ENCODE data around the gene MRFAP1L1. TPM values are rescaled to one million over a fixed set of nuclear protein-coding genes. Genes with fewer than 3 reads are reported as not detected.
A peak's percentile ranks its signal among the peaks of the same experiment; 100 is the strongest.
"Not testable (repeated sequence)": the region's sequence is repeated elsewhere in the genome, so short reads cannot be mapped to it uniquely, and the experiment has no call there.

The MRFAP1L1 gene
- total RNA-seq = 66.9 to 68.8 TPM (median 67.9 TPM) in 3 replicates

DNA sequence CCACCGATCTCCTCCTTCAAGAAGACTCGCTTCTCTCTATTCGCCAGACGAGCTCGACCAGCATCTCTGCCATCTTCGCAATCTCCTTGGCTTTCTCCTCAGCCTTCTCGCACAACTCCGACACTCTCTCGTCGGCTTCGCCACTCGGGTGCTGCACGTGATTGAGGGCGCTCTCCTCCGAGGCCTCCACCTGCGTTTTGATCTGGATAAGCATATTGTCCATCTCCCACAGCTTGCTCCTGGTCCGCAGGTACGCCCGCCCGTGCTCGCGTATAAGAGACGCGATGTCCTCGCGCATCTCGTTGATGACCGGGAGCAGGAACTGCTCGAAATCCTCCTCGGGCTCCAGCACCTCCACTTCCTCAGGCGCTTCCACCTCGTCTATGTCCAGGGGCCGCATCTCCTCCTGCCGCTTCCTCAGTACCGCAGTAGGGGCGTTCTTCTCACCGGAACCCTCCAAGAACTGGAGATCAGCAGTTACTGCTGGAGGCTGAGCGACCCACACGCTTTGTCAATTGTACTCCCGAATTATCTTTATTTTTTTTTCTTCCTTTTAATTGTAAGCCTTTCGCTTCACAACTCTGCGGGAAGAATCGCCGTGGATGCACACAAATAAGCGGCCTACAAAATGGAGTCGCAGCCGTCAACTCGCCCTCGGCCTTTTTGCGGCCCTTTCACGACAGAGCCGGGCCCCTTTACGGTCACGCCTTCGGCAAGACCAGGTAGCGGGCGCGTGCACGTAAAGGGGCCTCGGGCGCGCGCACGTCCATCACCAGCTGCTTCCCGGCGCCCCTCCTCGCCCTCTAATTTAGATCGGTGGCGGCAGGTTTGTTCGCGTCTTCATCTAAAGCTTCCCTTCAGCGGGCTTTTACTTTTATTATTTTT lies at the start of gene MRFAP1L1:
MRFAP1L1 (minus strand) TSS at position 636 of the 885 bp plus-strand sequence; CDS start at position 400, 236 bp downstream.
- DNase-seq (ENCODE audit: low spot score in 2 of 2, unreplicated experiment in 2 of 2) = peak; percentile 93 to 94
- peaks cover 31% of the 10 kb centered on the region for H3K4me1 Mint-ChIP-seq
- peaks cover 38% of the 10 kb centered on the region for H3K36me3 Mint-ChIP-seq
- peak within 1 kb of the TSS; percentile 96 for H3K4me3 Mint-ChIP-seq
- H3K9me3 Mint-ChIP-seq = peaks cover 17% of the 10 kb centered on the region
- peak within 1 kb of the TSS; percentile 99 for H3K27ac Mint-ChIP-seq
- TF ChIP-seq, protein P1, sequence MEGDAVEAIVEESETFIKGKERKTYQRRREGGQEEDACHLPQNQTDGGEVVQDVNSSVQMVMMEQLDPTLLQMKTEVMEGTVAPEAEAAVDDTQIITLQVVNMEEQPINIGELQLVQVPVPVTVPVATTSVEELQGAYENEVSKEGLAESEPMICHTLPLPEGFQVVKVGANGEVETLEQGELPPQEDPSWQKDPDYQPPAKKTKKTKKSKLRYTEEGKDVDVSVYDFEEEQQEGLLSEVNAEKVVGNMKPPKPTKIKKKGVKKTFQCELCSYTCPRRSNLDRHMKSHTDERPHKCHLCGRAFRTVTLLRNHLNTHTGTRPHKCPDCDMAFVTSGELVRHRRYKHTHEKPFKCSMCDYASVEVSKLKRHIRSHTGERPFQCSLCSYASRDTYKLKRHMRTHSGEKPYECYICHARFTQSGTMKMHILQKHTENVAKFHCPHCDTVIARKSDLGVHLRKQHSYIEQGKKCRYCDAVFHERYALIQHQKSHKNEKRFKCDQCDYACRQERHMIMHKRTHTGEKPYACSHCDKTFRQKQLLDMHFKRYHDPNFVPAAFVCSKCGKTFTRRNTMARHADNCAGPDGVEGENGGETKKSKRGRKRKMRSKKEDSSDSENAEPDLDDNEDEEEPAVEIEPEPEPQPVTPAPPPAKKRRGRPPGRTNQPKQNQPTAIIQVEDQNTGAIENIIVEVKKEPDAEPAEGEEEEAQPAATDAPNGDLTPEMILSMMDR (IDR thresholded peaks at IDR 0.05; ENCODE audit: unreplicated experiment) = no peak
- peaks cover 6% of the 10 kb centered on the region for H3K27me3 Mint-ChIP-seq (ENCODE audit: low read depth)

DNA sequence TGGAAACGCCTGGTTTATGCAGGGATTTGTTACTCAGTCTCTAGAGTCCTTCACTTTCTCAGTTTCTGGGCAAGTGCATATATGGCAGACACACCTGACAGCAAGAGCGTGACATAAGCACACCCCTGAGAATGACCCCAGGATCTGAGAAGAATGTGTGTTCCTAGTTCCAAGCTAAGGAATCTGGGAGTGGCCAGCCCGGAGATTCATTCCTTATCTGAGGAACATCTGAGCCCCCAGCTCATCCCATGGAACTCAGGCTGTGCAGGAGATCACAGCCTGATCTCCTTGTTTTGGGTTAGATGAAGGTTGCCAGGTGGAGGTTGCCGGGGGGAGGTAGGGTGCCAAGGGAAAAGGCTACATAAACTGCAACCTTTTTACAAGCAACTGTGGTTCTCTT lies 49.1 kb upstream of the MRFAP1L1 start:
- no peaks in the 10 kb centered on the region for H3K36me3 Mint-ChIP-seq
- H3K9me3 Mint-ChIP-seq = no peaks in the 10 kb centered on the region
- H3K4me3 Mint-ChIP-seq = no peak overlapping the region
- no peak for DNase-seq (ENCODE audit: low spot score in 2 of 2, unreplicated experiment in 2 of 2)
- no peaks in the 10 kb centered on the region for H3K27me3 Mint-ChIP-seq (ENCODE audit: low read depth)
- H3K4me1 Mint-ChIP-seq = peaks cover 4% of the 10 kb centered on the region
- H3K27ac Mint-ChIP-seq = no peak overlapping the region
- TF ChIP-seq, protein P1 (IDR thresholded peaks at IDR 0.05; ENCODE audit: unreplicated experiment) = no peak

GRCh38 chr4:6756345-6756744 lies 46.7 kb upstream of the MRFAP1L1 start:
- not testable (repeated sequence) for H3K9me3 Mint-ChIP-seq

GRCh38 chr4:6755088-6755753 lies 45.6 kb upstream of the MRFAP1L1 start:
- TF ChIP-seq, protein P1 (IDR thresholded peaks at IDR 0.05; ENCODE audit: unreplicated experiment) = no peak
- Mint-ChIP-seq H3K4me1 (peaks cover 4% of the 10 kb centered on the region), H3K27ac (no peak overlapping the region), H3K4me3 (no peak overlapping the region), H3K9me3 (no peaks in the 10 kb centered on the region), H3K27me3 (ENCODE audit: low read depth) (no peaks in the 10 kb centered on the region), H3K36me3 (no peaks in the 10 kb centered on the region)
- DNase-seq (ENCODE audit: low spot score in 2 of 2, unreplicated experiment in 2 of 2) = no peak

More at GRCh38 chr4:6756345-6756744, 46.7 kb upstream of the MRFAP1L1 start:
- DNase-seq (ENCODE audit: low spot score in 2 of 2, unreplicated experiment in 2 of 2); H3K27ac Mint-ChIP-seq; H3K27me3 Mint-ChIP-seq (ENCODE audit: low read depth); H3K4me1 Mint-ChIP-seq; H3K4me3 Mint-ChIP-seq; H3K36me3 Mint-ChIP-seq: not testable (repeated sequence)

- H3K4me1 Mint-ChIP-seq = peaks cover 4% of the 10 kb centered on the region
- no peak overlapping the region for H3K27ac Mint-ChIP-seq
- no peaks in the 10 kb centered on the region for H3K9me3 Mint-ChIP-seq
- H3K27me3 Mint-ChIP-seq (ENCODE audit: low read depth) = no peaks in the 10 kb centered on the region
- no peaks in the 10 kb centered on the region for H3K36me3 Mint-ChIP-seq
- no peak for DNase-seq (ENCODE audit: low spot score in 2 of 2, unreplicated experiment in 2 of 2)
- TF ChIP-seq, protein P1 (IDR thresholded peaks at IDR 0.05; ENCODE audit: unreplicated experiment) = no peak
- no peak overlapping the region for H3K4me3 Mint-ChIP-seq
Measured at GRCh38 chr4:6754481-6755087, 44.9 kb upstream of the MRFAP1L1 start.

Data from mesothelial cell of epicardium (in vitro differentiated cells).